Prostate gland (tissue), 2 donors: ENCODE measurements around the gene SRGAP3.

Source experiments
- POLR2A ChIP-seq: fragments of 450-650 bp; IDR thresholded peaks from one replicate; pipeline ENCODE4 v1.6.1; 2016; ENCODE audit warnings: antibody characterized with exemption, mild to moderate bottlenecking
- POLR2AphosphoS5 ChIP-seq: sonication (generic); formaldehyde crosslinking; IDR thresholded peaks from one replicate; pipeline ENCODE4 v1.6.1; 2017; ENCODE audit warnings: antibody characterized with exemption
- TF ChIP-seq, protein P1 (sequence below), 4 experiments: fragments of 200-600 bp in 2 of 4; fragments of 450-650 bp in 2 of 4; sonication (generic) in 2 of 4; IDR thresholded peaks; 1 replicate in 3 of 4; 2 replicates in 1 of 4; pipeline ENCODE4 v1.5.1; 2016 to 2019; ENCODE audit warnings: antibody characterized with exemption in 4 of 4, mild to moderate bottlenecking in 2 of 4, moderate library complexity in 2 of 4

DNA sequence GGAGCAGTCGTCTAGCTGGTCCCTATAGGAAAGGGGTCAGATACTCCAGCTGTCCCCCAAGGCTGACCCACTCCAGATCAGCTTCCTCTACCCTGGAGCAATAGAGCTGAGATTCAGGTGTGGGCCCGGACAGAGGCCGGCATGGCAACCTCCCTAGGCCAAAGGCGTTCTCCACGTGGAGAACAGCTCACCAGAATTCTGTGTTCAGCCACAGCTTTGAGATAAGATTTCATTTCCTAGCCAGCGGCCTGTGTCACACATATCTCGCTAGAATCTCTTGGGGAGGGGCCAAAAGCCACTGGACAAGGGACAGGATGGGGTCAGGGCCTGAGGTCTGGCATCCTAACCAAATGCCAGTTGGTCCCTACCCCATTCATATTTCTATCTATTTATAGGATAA lies 20.1 kb downstream of the SRGAP3 start:
- TF ChIP-seq, protein P1, sequence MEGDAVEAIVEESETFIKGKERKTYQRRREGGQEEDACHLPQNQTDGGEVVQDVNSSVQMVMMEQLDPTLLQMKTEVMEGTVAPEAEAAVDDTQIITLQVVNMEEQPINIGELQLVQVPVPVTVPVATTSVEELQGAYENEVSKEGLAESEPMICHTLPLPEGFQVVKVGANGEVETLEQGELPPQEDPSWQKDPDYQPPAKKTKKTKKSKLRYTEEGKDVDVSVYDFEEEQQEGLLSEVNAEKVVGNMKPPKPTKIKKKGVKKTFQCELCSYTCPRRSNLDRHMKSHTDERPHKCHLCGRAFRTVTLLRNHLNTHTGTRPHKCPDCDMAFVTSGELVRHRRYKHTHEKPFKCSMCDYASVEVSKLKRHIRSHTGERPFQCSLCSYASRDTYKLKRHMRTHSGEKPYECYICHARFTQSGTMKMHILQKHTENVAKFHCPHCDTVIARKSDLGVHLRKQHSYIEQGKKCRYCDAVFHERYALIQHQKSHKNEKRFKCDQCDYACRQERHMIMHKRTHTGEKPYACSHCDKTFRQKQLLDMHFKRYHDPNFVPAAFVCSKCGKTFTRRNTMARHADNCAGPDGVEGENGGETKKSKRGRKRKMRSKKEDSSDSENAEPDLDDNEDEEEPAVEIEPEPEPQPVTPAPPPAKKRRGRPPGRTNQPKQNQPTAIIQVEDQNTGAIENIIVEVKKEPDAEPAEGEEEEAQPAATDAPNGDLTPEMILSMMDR (IDR thresholded peaks at IDR 0.05): no peak
- TF ChIP-seq POLR2A (no peak), POLR2AphosphoS5 (no peak)
